GM08714 (cell line): ENCODE measurements around the gene ZSCAN23.
A peak's percentile ranks its signal among the peaks of the same experiment; 100 is the strongest.
"Not testable (repeated sequence)": the region's sequence is repeated elsewhere in the genome, so short reads cannot be mapped to it uniquely, and the experiment has no call there.

Experiments used
- H3K4me3 ChIP-seq: fragments of 200-500 bp; sonication (Bioruptor generic); 2 replicates; pipeline ENCODE4 v1.5.1; 2014; ENCODE audit warnings: mild to moderate bottlenecking, low read length, inconsistent platforms
- ZNF274 ChIP-seq: IDR thresholded peaks from 2 replicates; pipeline ENCODE4 v1.6.1; 2012; ENCODE audit warnings: mild to moderate bottlenecking, low read depth, low read length

Gene ZSCAN23

DNA sequence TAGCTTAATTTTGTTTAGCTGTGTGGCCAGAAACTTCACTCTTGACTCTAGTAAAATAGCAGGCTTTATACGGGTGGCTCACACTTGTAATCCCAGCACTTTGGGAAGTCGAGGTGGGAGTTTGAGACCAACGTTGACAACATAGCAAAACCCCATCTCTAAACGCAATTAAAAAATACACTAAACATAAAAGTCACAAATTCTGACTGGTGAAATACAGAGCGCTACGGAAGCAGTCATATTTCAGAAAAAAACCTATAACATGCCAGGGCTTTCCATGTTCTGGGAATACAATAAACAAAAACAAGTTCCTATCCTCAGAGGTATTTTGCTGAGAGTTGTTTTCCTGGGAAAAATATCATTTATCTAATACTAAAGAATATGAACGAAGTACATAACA is 24.8 kb upstream of the ZSCAN23 start:
- TF ChIP-seq ZNF274: no peak
- no peak overlapping the region for H3K4me3 ChIP-seq

GRCh38 chr6:28462401-28462800 is 19.1 kb upstream of the ZSCAN23 start:
- no peak for TF ChIP-seq ZNF274
- H3K4me3 ChIP-seq: no peak overlapping the region

DNA sequence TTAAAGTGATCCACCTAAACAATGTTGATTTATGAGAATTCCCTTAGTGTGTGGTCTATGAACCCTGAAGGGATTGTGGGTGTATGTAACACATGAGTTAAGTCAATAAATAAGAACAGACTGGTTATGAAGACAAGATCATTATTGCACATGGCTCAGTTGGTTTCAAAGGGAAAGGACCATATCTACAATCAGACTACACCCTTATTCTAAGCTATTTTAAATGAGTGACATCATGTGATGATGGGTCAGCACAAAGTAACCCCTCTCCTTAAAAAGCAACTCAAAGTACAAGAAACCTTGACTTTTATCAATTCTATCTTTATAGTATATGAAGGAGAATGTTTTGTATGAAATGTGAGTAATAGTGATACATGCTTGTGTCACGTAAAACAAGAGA is 15.3 kb upstream of the ZSCAN23 start:
- TF ChIP-seq ZNF274: no peak

DNA sequence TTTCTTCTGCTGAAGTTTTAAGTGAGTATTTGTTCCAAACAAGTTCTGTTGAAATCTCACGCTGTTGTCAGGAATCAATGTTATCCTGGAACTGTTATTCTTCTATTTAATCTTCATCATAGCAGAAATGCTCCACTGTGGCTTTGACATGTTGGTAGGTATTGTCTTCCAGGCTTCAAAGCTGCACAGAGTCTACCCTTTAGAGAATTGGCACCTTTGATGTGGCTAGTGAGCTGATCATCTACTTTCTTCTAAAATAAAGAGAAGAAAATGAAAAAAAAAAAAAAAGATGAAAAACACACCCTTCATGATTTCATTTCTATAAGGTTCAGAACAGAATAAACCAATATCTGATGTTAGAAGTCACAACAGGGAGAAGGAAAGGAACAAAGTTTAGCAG is 5.8 kb upstream of the ZSCAN23 start:
- H3K4me3 ChIP-seq: no peak overlapping the region
- TF ChIP-seq ZNF274: no peak

More for the DNA sequence above, 15.3 kb upstream of the ZSCAN23 start:
- H3K4me3 ChIP-seq: no peak overlapping the region

DNA sequence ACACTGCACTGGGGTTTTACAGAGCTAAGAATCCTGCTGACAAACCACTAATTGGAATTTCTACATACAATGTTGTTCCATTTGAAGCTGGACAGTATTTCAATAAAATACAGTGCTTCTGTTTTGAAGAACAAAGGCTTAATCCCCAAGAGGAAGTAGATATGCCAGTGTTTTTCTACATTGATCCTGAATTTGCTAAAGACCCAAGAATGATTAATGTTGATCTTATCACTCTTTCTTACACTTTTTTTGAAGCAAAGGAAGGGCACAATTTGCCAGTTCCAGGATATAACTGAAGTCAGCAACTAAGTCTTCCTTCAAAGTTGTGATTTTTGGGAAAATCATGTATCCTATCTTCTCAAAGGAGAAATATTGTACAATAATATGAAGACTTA is 4.2 kb upstream of the ZSCAN23 start:
- not testable (repeated sequence) for H3K4me3 ChIP-seq

GRCh38 chr6:28446818-28447511 is 3.7 kb upstream of the ZSCAN23 start:
- H3K4me3 ChIP-seq: 0 out of 2 replicates have a peak overlapping the region, but pooled peaks have one; percentile 2
- TF ChIP-seq ZNF274: no peak

DNA sequence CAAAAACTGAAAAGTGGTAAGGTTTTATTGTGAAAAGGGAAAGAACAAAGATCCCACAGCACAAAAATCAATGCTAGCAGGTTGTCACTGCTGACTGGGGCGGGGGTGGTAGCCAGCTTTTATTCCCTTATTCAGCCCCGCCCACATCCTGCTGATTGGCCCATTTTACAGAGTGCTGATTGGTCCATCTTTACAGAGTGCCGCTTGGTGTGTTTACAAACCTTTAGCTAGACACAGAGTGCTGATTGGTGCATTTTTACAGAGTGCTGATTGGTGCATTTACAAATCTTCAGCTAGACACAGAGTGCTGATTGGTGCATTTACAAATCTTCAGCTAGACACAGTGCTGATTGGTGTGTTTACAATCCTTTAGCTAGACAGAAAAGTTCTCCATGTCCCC is 1.5 kb upstream of the ZSCAN23 start:
- H3K4me3 ChIP-seq: not testable (repeated sequence)

- TF ChIP-seq ZNF274: no peak
- H3K4me3 ChIP-seq: peak overlapping the region; percentile 80; the same call in 1 of the 2 replicates
Observed at GRCh38 chr6:28442586-28442985, 705 bp downstream of the ZSCAN23 start.

GRCh38 chr6:28436404-28436803 is 6.9 kb downstream of the ZSCAN23 start:
- TF ChIP-seq ZNF274: no peak
- no peak overlapping the region for H3K4me3 ChIP-seq

- no peak for TF ChIP-seq ZNF274
- no peak overlapping the region for H3K4me3 ChIP-seq
Observed at GRCh38 chr6:28433119-28433518, 10.2 kb downstream of the ZSCAN23 start.

DNA sequence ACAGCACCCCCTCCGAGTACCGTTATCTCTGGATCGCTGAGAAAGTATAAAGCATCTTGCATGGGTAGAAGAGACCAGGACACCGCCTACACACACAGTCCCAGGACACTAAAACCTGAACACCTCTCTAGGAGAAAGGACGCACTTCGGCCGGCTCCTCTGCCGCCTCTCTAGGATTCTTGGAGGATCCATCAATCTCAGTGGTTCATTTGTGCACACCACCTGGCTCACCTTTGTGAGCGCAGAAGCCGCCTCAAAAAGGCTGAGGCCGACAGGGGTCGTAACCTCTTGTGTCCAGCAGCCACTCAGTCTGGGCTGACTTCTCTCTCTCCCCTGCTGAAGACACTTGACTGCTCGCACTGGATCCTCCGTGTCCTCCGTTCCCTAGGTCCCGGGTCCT is 13.5 kb downstream of the ZSCAN23 start:
- no peak for TF ChIP-seq ZNF274

DNA sequence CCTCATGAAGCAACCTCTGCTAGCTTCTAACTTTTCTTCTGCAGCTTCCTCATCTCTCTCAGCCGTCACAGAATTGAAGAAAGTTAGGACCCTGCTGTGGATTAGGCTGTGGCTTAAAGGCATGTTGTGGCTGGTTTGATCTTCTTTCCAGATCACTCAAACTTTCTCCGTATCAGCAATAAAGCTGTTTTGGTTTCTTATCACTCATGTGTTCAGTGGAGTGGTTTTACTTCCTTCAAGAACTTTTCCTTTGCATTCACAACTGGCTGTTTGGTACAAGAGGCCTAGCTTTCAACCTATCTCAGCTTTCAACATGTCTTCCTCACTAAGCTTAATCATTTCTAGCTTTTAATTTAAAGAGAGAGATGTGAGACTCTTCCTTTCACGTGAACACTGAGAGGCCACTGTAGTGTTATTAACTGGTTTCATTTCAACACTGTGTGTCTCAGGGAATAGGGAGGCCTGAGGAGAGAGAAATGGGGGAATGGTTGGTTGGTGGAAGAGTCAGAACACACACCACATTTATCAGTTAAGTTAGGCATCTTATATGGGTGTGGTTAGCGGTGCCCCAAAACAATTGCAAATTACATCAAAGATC is 17.2 kb downstream of the ZSCAN23 start:
- H3K4me3 ChIP-seq: no peak overlapping the region
- TF ChIP-seq ZNF274: no peak

More for the DNA sequence above, 13.5 kb downstream of the ZSCAN23 start:
- no peak overlapping the region for H3K4me3 ChIP-seq

GRCh38 chr6:28424163-28424562 is 19.1 kb downstream of the ZSCAN23 start:
- no peak overlapping the region for H3K4me3 ChIP-seq
- no peak for TF ChIP-seq ZNF274

- TF ChIP-seq ZNF274: no peak
- H3K4me3 ChIP-seq: no peak overlapping the region
Observed at GRCh38 chr6:28423546-28423945, 19.7 kb downstream of the ZSCAN23 start.

DNA sequence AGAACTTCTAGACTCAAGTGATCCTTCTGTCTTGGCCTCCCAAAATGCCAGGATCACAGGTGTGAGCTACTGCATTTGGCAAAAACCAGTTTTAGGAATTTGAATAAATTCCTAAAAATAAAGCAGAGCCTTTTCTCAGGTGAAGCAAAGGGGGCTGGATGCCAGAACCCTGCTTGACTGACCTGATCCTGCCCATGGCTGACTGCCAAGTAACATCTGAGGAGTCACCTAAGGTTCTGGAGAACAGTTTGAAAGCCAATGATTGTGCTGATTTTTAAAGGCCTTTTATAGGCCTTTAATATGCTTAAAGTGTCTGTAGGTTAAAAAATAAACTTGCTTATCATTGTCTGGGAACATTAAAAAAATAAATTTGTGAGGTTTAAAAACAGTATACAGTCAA is 29.6 kb downstream of the ZSCAN23 start:
- TF ChIP-seq ZNF274: no peak

GRCh38 chr6:28410767-28411166 is 32.5 kb downstream of the ZSCAN23 start:
- no peak for TF ChIP-seq ZNF274

More for the DNA sequence above, 29.6 kb downstream of the ZSCAN23 start:
- H3K4me3 ChIP-seq: no peak overlapping the region

More at GRCh38 chr6:28410767-28411166, 32.5 kb downstream of the ZSCAN23 start:
- no peak overlapping the region for H3K4me3 ChIP-seq
